Inflammatory macrophage treated with lipopolysaccharide for 1 hour (primary cell): ENCODE measurements around the gene RIC3.

Source experiments
- DNase-seq, 2 donors: peaks; one replicate each; pipeline ENCODE4 v3.0.0-alpha.2; 2020 to 2022

RIC3 gene

GRCh38 chr11:8066036-8066910 is 102.6 kb downstream of the RIC3 start:
- DNase-seq: no peak

GRCh38 chr11:8065031-8065430 is 103.8 kb downstream of the RIC3 start:
- DNase-seq: no peak

GRCh38 chr11:8063324-8063723 is 105.5 kb downstream of the RIC3 start:
- no peak for DNase-seq

- no peak for DNase-seq
Measured at GRCh38 chr11:8062781-8063257, 106.0 kb downstream of the RIC3 start.

GRCh38 chr11:8061555-8062428 is 107.0 kb downstream of the RIC3 start:
- no peak for DNase-seq

- DNase-seq: peak in 1 of 2 donors; percentile 15
Measured at GRCh38 chr11:8060801-8061554, 107.8 kb downstream of the RIC3 start.

GRCh38 chr11:8060146-8060719 is 108.6 kb downstream of the RIC3 start:
- no peak for DNase-seq

GRCh38 chr11:8059571-8060011 is 109.2 kb downstream of the RIC3 start:
- no peak for DNase-seq

- no peak for DNase-seq
Measured at GRCh38 chr11:8059030-8059429, 109.8 kb downstream of the RIC3 start.

- DNase-seq: no peak
Measured at GRCh38 chr11:8058216-8058615, 110.6 kb downstream of the RIC3 start.

GRCh38 chr11:8056810-8057463 is 111.9 kb downstream of the RIC3 start:
- peak; percentile 10 to 17 for DNase-seq
